ENCODE measurements around the gene UPF1.
A peak's percentile ranks its signal among the peaks of the same experiment; 100 is the strongest.

The UPF1 gene

DNA sequence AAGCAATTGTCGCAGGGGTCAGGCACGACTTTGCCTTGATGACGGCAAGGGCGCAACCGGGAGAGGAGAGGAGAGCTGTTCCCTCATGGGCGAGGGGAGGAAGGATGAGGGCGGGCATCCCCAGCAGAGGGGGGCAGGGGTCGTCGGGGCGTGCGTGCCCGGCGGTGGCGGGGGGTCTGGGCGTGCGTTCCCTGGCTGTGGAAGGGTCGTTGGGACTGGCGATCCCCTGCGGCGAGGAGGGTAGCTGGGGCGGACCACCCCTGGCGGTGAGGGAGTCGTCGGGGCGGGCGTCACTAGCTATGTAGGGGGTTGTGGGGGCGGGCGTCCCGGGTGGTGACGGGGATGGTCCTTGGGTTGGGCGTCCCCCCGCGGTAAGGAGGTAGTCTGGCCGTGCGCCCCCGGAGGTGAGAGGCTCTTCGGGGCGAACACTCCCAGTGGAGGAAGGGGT, 42.3 kb upstream of the UPF1 start:
- Histone ChIP-seq H3K9me3 (ENCODE audit: insufficient read depth, low read length) (no peaks in the 10 kb centered on the region), H3K36me3 (ENCODE audit: insufficient read depth, insufficient read length, low read length) (no peaks in the 10 kb centered on the region), H3K9ac (ENCODE audit: insufficient read length, low read depth) (peak overlapping the region; percentile 24), H3K4me1 (ENCODE audit: insufficient read depth, insufficient read length) (peaks cover 50% of the 10 kb centered on the region), H3K4me3 (ENCODE audit: insufficient read length, low read depth) (peak overlapping the region; percentile 31), H3K27me3 (ENCODE audit: insufficient read depth, insufficient read length) (peaks cover 96% of the 10 kb centered on the region)
- TF ChIP-seq ZNF274 (IDR thresholded peaks at IDR 0.05; ENCODE audit: low read depth, low read length) (no peak), SUZ12 (IDR thresholded peaks at IDR 0.05; ENCODE audit: extremely low read depth, insufficient read depth, insufficient read length) (no peak), YY1 (IDR thresholded peaks at IDR 0.05; ENCODE audit: insufficient read depth, insufficient read length) (no peak)
- DNase-seq (ENCODE audit: low read depth, low spot score): no peak

DNA sequence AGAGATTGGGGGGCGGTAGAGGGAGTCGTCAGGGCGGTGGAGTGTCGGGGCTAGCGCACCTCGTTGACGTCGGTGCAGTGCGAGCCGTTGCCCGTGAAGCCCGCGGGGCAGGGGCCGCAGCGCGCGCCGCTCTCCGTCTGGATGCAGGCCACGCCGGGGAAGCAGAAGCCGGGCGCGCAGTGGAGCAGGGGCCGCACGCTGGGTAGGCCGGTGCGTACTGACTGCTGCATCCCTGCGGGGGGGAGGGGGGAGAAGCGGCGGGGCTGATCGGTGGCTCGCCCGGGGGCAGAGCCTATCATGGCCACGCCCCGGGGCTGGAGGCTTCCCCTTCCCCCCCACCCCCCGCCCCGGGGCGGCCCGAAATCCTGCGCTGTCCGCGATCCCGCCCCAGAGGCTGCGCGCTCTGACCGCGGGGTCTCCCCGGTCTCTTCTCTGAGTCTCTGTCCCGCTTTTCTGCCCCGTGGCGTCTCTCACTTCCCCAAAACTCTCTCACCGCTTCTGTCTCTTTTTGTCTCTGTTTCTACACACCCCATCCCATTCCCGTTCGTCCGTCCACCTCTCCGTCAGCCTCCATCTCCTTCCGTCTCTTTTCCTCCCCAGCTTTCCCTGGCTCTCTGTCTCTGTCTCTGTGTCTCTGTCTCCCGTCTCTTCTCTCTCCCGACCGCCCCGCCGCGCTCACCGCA, 41.7 kb upstream of the UPF1 start:
- no peaks in the 10 kb centered on the region for H3K36me3 ChIP-seq (ENCODE audit: insufficient read depth, insufficient read length, low read length)
- TF ChIP-seq ZNF274 (IDR thresholded peaks at IDR 0.05; ENCODE audit: low read depth, low read length) (no peak), SUZ12 (IDR thresholded peaks at IDR 0.05; ENCODE audit: extremely low read depth, insufficient read depth, insufficient read length) (no peak), YY1 (IDR thresholded peaks at IDR 0.05; ENCODE audit: insufficient read depth, insufficient read length) (no peak)
- no peak for DNase-seq (ENCODE audit: low read depth, low spot score)
- H3K9ac ChIP-seq (ENCODE audit: insufficient read length, low read depth): peak overlapping the region; percentile 74
- H3K4me3 ChIP-seq (ENCODE audit: insufficient read length, low read depth): peak overlapping the region; percentile 40
- peaks cover 46% of the 10 kb centered on the region for H3K4me1 ChIP-seq (ENCODE audit: insufficient read depth, insufficient read length)
- H3K9me3 ChIP-seq (ENCODE audit: insufficient read depth, low read length): no peaks in the 10 kb centered on the region
- H3K27me3 ChIP-seq (ENCODE audit: insufficient read depth, insufficient read length): peaks cover 94% of the 10 kb centered on the region

DNA sequence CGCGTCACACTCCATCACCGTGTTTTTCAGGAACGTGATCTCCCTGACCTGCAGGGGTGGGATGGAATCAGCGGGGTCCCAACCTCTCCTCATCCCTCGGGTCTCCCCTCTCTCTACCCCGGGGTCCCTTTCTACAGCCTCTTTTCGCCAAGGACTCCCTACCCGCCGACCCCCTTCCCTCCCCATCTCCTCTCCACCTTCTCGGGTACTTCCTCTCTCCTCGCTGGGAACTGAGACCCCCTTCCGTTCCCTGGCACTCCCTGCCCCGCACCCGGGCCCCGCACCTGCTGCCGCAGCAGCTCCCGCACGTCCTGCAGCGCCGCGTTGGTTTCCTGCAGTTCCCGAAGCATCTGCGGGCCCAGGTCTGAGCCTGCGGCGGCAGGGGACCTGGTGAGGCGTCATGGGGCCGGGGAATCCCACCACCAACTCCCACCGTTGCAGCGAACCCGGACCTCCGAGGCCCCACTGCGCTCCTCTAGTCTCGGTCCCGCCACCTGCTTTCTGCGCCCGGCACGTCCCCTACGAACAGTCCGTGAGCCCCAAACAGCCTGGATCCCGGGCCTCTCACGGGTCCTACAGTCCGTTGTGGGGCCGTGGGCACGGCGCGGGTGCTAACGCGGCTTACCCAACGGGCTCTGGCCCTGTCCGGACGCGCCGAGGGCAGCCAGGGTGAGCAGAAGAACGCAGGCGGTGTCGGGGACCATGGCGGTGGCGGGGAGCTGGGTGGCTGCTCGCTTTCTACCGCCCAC, 41.0 kb upstream of the UPF1 start, which contains the start of gene COMP:
TSS of gene COMP (minus strand) at position 740 of the 749 bp plus-strand sequence. CDS start at position 704, 36 bp downstream.
- TF ChIP-seq ZNF274 (IDR thresholded peaks at IDR 0.05; ENCODE audit: low read depth, low read length) (no peak), SUZ12 (IDR thresholded peaks at IDR 0.05; ENCODE audit: extremely low read depth, insufficient read depth, insufficient read length) (peak; percentile 79)
- Histone ChIP-seq H3K27me3 (ENCODE audit: insufficient read depth, insufficient read length) (peaks cover 92% of the 10 kb centered on the region), H3K9ac (ENCODE audit: insufficient read length, low read depth) (peak within 1 kb of the TSS; percentile 74), H3K4me1 (ENCODE audit: insufficient read depth, insufficient read length) (peaks cover 43% of the 10 kb centered on the region), H3K9me3 (ENCODE audit: insufficient read depth, low read length) (no peaks in the 10 kb centered on the region), H3K36me3 (ENCODE audit: insufficient read depth, insufficient read length, low read length) (no peaks in the 10 kb centered on the region), H3K4me3 (ENCODE audit: insufficient read length, low read depth) (peak within 1 kb of the TSS; percentile 40)
- no peak for DNase-seq (ENCODE audit: low read depth, low spot score)

DNA sequence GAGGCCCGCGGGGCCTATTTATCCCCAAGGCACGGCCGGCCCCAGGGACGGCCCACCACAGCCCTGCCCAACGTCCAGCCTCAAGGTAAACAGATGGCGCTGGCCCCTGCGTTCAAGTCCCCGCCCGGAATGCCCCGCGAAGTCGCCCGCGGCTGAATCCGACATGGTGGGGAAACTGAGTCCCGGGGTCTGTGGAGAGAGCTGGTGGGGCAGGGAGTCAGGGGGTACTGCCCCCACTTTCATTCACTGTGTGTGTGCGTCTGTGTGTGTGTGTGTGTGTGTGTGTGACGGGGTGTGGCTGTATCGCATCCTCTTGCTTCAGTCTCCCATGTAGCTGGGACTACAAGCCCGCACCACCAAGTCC, 40.5 kb upstream of the UPF1 start:
- Histone ChIP-seq H3K9me3 (ENCODE audit: insufficient read depth, low read length) (no peaks in the 10 kb centered on the region), H3K9ac (ENCODE audit: insufficient read length, low read depth) (peak overlapping the region; percentile 74), H3K4me3 (ENCODE audit: insufficient read length, low read depth) (peak overlapping the region; percentile 40), H3K36me3 (ENCODE audit: insufficient read depth, insufficient read length, low read length) (no peaks in the 10 kb centered on the region), H3K27me3 (ENCODE audit: insufficient read depth, insufficient read length) (peaks cover 87% of the 10 kb centered on the region), H3K4me1 (ENCODE audit: insufficient read depth, insufficient read length) (peaks cover 43% of the 10 kb centered on the region)
- no peak for DNase-seq (ENCODE audit: low read depth, low spot score)
- peak; percentile 33 for TF ChIP-seq SUZ12 (IDR thresholded peaks at IDR 0.05; ENCODE audit: extremely low read depth, insufficient read depth, insufficient read length)
- no peak for TF ChIP-seq ZNF274 (IDR thresholded peaks at IDR 0.05; ENCODE audit: low read depth, low read length)
- no peak for TF ChIP-seq YY1 (IDR thresholded peaks at IDR 0.05; ENCODE audit: insufficient read depth, insufficient read length)

DNA sequence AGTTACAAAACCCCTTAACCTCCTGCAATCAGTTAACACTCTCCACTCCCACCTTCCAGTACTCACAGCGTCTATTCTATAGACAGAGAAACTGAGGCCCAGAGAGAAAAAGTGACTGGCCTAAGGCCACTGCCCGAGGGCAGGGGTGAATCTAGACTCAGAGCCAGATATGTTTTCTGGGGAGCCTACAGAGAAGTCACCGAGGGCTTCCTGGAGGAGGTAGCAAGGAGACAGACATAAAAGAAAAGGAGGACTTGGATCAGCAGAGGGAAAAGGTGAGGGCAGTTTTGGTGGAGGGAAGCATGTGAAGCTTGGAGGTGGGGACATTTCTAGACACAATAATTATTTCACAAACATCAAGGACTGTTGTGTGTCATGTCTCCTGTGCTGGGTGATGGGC, 39.1 kb upstream of the UPF1 start:
- H3K9ac ChIP-seq (ENCODE audit: insufficient read length, low read depth): no peak overlapping the region
- TF ChIP-seq SUZ12 (IDR thresholded peaks at IDR 0.05; ENCODE audit: extremely low read depth, insufficient read depth, insufficient read length): no peak
- no peak for TF ChIP-seq ZNF274 (IDR thresholded peaks at IDR 0.05; ENCODE audit: low read depth, low read length)
- H3K4me1 ChIP-seq (ENCODE audit: insufficient read depth, insufficient read length): peaks cover 35% of the 10 kb centered on the region
- peaks cover 73% of the 10 kb centered on the region for H3K27me3 ChIP-seq (ENCODE audit: insufficient read depth, insufficient read length)
- no peak for DNase-seq (ENCODE audit: low read depth, low spot score)
- H3K36me3 ChIP-seq (ENCODE audit: insufficient read depth, insufficient read length, low read length): no peaks in the 10 kb centered on the region
- H3K4me3 ChIP-seq (ENCODE audit: insufficient read length, low read depth): no peak overlapping the region
- no peaks in the 10 kb centered on the region for H3K9me3 ChIP-seq (ENCODE audit: insufficient read depth, low read length)

DNA sequence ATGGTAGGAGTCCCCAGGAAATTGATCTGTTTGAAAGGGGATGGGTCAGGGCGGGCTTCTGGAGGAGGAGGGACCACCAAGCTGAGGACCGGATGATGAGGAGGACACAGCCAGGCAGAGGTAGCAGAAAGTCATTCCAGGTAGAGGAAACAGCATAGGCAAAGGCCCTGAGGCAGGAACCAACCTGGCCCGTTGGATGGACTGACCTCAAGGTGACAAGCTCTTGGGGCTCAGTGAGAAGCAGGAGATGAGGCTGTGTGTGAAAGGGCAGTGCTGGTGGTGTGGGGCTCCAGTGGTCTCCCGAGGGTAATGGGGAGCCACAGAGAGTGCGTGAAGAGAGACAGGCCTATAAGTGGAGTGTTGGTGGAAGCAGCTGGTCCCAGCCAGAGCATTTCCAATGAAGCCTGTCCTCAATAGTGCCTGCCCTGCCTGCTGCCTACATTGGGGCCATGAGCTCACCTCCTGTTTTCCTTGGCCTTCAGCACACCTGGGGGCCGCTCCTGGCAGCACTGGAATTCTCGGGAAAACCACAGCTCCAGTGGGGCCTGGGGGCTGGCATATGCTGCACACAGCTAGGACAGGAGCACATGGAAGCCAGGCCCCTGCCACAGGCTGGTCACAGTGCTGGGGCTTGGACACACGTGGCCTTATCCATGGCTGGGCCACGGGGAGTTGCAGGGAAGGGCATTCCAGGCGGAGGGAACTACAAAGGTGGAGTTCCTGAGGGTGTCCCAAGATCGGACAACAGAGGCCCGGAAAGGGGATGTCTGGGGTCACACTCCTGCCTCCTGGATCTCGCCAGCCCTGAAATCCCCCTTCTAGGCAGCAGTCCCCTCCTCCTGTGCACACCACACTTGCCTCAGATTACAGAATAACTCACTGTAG, 38.4 kb upstream of the UPF1 start:
- Histone ChIP-seq H3K4me1 (ENCODE audit: insufficient read depth, insufficient read length) (peaks cover 34% of the 10 kb centered on the region), H3K36me3 (ENCODE audit: insufficient read depth, insufficient read length, low read length) (no peaks in the 10 kb centered on the region), H3K9me3 (ENCODE audit: insufficient read depth, low read length) (no peaks in the 10 kb centered on the region), H3K27me3 (ENCODE audit: insufficient read depth, insufficient read length) (peaks cover 66% of the 10 kb centered on the region), H3K4me3 (ENCODE audit: insufficient read length, low read depth) (no peak overlapping the region), H3K9ac (ENCODE audit: insufficient read length, low read depth) (no peak overlapping the region)
- TF ChIP-seq YY1 (IDR thresholded peaks at IDR 0.05; ENCODE audit: insufficient read depth, insufficient read length) (no peak), ZNF274 (IDR thresholded peaks at IDR 0.05; ENCODE audit: low read depth, low read length) (no peak), SUZ12 (IDR thresholded peaks at IDR 0.05; ENCODE audit: extremely low read depth, insufficient read depth, insufficient read length) (no peak)
- no peak for DNase-seq (ENCODE audit: low read depth, low spot score)

DNA sequence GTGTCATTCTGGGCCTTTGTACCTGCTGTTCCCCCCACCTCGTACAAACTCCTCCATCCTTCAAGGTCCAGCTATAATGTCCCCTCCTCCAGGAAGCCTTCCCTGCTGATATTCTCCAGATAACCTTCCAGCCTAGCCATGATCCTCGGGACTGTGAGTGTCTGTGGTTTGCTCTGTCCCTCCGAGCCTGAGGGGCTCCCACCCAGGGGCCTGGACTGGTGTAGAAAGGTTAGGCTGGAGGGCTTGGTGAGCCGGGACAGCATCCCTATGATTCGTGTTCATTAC, 37.8 kb upstream of the UPF1 start:
- Histone ChIP-seq H3K9ac (ENCODE audit: insufficient read length, low read depth) (no peak overlapping the region), H3K27me3 (ENCODE audit: insufficient read depth, insufficient read length) (peaks cover 65% of the 10 kb centered on the region), H3K4me3 (ENCODE audit: insufficient read length, low read depth) (no peak overlapping the region), H3K4me1 (ENCODE audit: insufficient read depth, insufficient read length) (peaks cover 32% of the 10 kb centered on the region), H3K9me3 (ENCODE audit: insufficient read depth, low read length) (no peaks in the 10 kb centered on the region), H3K36me3 (ENCODE audit: insufficient read depth, insufficient read length, low read length) (no peaks in the 10 kb centered on the region)
- no peak for DNase-seq (ENCODE audit: low read depth, low spot score)
- TF ChIP-seq ZNF274 (IDR thresholded peaks at IDR 0.05; ENCODE audit: low read depth, low read length): no peak
- TF ChIP-seq YY1 (IDR thresholded peaks at IDR 0.05; ENCODE audit: insufficient read depth, insufficient read length): no peak

Data from NT2/D1 (cell line).